ENCODE measurements around the gene EIF2A.
"Not testable (repeated sequence)": the region's sequence is repeated elsewhere in the genome, so short reads cannot be mapped to it uniquely, and the experiment has no call there.

The EIF2A gene

DNA sequence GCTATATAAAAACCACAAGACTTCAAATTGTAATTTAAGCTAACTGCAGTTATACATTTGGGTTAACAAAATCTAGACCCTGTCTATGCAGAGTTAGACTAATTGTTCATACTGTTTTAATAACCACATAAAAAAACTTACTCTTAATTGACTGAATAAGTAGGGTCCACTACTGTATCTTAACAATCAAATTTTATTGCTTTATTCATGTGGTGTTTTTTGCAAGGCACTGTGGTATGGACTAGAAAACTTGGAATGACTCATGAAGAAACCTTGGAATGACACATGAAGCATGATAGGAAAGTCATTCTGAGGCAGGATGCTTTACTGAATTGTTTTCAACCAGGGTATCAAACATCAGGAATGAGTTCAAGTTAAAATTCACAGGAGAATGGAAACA lies 2.5 kb upstream of the EIF2A start:
- no peak for DNase-seq

DNA sequence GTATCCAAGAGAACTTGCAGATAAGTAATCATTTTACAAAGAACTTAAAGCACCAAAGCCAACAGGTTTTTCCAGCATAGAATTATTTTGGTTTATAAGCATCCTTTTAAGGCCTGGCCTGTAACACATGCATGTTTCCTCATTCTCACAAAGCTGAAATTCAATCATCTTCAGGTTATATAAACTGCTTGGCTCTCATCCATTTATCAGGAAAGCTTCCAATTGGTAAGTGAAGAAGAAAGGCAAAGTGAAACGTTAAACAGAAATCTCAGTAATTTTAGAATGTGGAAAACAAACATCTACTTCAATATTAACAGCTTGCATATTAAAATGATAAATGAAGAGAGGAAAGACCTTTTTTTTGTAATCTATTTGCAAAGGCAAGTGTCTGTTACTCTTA lies 1.9 kb upstream of the EIF2A start:
- DNase-seq, result no peak

DNA sequence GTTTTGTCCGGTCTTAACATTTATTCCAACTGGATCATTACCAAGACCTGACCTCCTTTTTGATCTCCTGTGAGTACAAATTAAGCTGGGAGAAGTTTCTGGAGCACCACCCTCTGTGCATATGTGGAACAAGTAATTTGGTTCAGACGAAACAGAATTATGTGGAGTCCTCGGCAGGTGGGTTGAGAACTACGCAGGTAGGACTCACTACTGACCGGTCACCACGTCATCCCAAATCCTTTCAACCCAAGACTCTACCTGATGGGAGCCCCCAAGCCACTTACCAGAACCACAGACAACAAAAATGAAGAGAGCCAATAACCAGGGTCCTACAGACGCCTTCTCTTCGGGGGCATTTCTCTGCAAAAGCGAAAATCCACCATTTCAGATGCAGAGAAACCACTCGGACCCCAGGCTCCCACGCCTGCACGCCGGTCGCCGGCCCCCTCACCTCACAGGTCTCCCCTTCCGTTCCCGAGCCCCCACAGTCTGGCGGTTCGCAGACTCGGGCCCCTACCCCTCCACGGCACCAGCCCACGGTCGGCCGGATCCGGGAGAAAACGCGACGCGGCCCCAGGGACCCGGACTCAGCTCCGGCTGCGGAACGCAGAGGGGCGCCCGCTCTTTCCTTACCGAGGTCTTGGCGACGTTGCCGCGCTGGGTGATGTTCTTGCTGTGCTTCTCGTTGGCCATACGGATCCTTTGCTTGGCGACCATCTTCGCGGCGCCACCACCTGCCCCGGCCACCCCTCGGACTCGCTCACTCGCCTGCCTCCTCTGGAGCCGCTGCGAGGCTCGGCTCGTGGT lies 965 bp upstream of the EIF2A start:
- DNase-seq, result no peak

DNA sequence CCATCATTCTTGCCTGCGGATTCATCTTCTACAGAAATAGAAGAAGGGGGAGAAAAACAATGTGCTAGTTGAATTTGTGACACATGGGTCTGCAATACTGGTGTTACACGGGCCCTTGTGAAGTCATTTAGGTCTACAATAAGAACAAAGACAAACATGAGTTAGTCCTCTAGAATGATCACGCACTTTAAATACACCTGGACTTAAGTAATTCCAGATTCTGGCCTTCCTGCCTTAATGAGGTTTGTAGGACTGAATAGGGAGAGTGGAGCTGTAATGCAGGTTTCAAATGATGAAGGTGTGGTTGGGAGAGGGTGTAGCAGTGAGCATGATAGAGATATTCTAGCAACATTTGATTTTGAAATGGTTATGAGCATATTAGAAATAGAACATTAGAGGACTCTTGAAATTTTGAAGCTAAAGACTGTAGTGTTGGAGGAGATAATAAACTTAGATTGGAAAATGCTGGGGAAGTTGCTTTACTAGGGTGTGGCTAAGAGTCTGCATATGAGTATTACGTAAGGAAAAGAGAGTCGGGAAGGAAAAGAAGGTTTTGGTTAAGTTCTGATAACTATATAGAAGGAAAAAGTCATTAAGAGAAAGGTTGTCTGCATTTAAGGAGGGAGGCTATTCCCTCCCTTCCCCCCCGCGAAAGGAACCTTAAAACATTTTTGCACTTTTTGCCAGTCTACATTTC lies 606 bp downstream of the EIF2A start:
- no peak for DNase-seq

DNA sequence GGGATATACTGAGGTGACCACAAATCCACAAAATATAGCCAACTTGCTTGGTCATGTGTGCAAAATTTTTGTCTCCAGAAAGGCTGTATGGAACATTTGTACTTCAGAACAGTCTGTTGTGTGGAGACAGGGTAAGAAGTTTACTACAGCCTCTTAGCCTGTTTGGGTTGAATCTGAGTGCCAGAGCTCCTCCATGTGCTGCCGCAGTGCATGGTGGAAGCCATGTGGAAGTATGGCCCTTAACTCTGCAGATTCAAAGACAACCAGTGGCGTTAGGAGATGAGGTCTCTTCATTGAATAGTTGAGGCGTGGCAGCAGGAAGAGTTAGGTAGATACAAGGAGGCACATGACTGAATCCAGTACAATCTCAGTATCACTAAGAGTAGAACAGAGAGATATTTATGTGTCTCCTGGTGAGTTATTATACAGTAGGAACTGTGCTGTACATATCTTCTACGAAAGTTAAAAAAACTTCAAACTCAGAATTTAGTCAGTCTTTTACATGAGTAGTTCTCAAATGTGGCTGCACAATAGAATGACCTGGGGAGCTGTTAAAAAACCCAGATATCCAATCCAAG lies 9.4 kb downstream of the EIF2A start:
- DNase-seq, result no peak

DNA sequence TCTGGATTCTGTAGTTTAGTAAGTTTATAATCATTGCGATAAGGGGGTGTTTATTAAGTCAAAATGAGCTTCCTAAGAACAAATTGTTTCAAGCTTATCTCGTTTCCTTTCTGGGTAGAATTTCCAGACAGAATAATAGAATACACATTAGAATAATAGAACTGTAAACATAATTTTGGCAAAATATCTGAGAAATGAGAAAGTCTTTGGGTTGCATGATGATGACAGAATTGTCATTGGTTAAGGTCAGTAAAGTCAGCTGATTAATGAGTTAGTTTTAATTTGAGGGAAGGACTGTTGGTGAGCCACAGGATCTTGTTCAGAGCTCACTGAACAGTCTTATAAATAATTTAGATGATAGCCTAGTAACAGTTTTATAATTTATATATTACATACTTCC lies 10.2 kb downstream of the EIF2A start:
- no peak for DNase-seq

DNA sequence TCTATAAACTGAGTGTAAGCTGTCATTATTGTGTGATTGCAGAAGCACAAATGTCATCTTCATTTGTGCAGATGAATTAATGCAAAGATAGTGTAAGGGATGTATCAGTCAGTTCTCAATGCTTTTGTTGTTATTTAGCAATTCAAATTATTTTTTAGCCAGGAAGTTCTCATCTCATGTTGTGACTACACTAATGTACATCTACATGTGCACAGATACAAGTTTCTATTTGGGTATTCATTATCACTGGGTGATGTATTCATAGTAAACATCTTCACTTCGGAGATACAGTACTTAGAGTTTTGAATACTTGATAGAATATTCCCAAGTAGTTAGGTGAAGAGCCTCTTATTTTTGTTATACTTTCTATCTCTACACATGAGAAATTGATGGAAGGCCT lies 11.1 kb downstream of the EIF2A start:
- DNase-seq, result no peak

DNA sequence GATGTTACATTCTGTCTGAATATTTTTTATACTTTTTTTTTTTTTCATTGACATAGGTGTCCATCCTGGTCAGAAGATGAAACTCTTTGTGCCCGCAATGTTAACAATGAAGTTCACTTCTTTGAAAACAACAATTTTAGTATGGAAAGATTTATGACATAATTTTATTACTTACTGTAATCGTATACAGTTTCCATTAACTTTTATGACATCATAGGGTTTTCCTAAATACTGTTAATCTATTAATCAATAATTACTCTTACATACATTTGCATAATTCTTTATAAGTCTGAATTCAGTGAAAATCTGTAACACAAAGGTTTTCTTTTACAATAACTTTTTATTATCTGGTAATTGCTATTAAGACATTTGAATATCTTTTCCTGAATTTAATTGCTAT lies 17.7 kb downstream of the EIF2A start:
- no peak for DNase-seq

DNA sequence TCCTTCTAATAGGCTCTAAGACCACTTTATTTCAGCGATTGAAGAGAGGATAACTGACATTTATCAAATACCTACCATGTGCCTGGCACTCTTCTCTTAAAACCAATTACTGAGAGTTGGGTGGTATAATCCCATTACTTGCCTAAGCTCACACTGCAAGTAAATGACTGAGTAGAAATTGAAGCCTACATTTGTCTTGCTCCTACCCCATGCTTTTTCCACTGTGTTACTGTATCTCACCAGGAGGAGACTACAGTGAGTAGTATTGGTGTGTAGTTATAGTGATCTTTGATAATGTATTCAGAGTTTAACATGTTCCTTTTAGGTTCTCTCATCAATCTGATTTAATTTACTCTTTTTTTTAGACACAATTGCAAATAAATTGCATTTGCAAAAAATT lies 20.7 kb downstream of the EIF2A start:
- no peak for DNase-seq

DNA sequence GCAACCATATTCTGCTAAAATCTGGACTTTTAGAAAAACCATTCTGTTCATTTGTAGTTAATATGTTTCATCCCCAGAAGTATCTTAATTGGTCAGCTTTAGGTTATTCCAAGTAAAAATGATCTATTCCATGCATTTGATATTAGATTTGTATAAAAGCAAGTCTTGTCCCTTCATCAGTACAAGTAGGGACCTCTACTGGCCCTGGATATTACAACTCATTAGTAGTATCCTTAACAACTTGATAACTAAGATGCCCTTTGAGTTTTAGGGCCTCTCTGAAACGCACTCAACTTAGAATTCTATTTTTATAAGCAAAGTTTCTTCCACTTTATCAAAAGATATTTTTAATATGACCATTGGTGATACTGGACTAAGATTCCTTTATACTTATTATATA lies 31.3 kb downstream of the EIF2A start:
- DNase-seq, result no peak

DNA sequence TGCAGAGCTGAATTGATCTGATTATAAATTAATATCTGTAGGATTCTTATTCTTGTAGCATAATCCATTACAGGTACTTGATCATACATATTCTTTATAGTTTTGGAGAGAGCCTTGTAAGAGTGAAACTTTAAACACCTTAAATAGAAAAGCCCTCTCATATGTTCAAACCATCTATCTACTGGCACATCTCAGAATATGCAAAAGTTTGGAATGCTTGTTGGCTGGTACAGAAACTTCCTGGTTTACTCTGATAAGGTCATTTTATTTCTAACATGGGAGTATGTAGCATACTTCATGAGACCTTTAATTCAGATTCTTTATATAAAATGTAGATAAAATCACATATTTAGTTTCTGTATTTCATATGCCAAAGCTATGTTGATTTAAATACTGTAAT lies 34.6 kb downstream of the EIF2A start:
- DNase-seq, result no peak

DNA sequence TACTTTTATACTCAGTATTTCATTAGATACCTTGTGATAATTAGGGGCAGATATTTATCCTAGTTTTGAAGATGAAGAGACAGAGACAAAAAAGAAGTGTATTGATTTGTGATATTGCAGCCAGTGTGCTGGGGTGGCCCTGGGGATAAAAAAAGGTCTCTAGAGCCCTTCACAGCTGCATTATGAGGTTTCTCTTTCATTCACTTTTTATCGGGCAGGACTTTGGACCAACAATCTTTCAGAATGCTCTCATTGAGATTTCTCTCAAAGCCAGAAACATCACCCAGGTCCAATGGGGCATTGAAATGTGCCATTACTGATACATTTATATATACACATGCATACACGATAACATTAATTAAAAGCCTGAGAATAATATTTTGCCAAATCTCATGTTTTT lies 36.0 kb downstream of the EIF2A start:
- no peak for DNase-seq

DNA sequence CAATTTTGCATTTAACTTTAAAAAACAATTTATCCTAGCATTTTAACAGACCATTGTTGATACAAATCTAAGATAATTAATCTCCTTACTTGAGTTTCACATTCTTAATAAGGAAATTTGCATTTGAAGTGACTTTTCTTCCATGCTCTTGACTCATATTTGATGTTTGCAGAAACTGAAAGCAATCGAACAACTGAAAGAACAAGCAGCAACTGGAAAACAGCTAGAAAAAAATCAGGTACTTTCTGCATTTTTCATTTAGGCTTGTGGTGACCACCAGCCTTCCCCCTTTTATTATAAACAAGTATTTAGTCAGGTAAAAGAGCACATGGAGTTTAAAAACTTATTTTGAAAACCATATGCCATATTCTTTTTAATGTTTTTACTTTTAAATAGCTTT lies 36.4 kb downstream of the EIF2A start:
- DNase-seq, result no peak

DNA sequence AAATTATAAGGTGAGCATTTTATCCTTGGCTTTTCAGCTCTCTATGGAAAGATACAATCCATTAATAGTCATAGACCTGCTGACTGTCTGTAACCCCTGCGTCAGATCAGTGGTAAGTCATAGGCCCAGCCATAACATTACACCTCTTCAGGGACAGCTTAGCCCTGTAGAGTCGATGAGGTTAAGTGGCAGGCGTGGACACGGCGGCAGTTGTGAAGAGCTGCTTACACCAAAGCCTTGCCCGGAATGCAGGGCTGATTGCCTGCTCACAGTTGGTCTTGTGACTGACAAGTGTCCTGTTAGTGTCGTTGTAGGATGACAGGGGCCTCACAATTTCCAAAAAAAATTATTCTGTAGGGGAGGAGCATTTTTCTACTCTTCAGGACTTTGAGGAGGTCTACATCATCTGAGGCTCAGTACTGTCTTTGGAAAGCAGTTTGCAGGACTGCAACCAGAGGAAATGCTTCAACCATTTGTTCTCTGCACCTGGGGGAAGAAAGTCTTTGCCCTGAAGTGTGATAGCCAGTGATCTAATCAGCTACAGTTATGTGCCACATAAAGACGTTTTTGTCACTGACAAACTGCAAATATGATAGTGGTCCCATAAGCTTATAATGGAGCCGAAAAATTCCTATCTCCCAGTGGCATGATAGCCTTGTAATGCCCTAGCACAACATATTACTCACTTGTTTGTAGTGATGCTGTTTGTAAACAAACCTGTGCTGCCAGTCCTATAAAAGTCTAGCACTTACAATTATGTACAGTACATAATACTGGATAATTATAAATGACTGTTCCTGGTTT lies 41.6 kb downstream of the EIF2A start:
- no peak for DNase-seq

DNA sequence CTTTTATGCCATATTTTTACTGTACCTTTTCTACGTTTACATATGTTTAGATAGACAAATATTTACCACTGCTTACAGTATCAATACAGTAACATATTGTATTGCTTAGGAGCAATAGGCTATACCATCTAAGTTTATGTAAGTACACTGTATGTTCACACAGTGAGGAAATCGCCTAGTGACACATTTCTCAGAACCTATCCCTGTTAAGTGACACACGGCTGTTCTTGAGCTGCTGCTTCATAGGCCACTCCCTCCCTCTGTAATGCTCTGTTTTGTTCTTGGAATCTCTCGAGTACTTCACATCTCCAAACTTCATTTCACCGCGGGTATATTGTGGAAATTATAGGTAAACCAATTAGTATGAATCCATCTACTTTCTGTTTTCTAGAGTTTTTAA lies 43.2 kb downstream of the EIF2A start:
- DNase-seq, result no peak

DNA sequence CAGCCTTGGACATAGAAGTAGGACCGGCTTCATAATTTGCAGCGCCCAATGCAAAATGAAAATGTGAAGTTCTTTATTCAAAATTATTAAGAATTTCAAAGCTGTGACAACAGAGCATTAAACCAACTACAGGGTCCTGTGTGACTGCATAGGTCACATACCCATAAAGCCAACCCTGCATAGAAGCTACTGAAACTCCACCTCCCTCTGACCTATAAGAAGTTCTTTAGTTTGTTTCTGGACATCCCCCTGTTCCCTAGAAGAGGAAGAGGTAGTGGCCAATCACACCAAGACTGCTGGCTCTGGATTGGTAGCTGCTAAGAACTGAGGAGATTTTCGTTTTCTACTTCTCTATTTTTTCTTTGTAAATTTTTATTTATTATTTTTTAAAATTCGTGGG lies 47.6 kb downstream of the EIF2A start:
- no peak for DNase-seq

DNA sequence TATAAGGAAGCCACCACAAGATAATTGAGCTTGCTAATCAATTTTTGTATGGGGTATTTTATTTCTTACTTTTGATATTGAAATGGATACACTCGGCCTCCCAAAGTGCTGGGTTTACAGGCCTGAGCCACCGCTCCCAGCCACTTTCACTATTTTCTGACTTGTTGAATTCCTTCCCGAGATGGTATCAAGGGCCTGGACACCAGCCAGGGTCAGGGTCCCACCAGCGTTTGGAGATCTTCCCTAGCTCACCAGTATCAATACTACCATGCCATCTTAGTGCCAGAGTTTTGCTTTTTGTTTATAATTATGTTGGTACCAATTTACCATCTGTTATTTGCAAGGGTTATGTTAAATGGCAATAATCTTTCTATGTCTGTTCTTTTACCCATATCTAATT lies 51.1 kb downstream of the EIF2A start:
- DNase-seq, result no peak

DNA sequence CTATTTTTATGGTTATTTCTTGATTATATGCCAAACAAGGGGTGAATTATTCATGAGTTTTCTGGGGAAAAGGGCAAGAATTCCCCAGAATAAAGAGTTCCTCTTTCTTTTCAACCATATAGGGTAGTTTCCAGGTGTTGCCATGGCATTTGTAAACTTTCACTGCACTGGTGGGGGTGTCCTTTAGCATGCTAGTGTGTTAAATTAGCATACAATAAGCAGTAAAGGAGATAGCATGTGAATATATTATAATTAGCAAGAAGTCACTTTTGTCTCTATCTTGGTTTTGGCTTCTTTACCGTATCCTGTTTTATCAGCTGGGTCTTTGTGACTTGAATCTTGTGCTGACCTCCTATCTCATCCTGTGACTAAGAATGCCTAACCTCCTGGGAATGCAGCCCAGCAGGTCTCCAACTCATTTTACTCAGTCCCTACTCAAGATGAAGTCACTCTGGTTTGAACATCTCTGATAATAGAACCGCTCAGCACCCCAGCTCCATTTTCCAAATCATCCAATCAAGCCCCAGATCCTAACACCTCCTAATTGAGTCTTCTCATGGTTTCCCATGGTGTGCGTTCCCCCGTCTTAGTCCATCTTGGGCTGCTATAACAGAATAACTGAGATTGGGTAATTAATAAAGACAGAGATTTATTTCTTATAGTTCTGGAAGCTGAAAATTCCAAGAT lies 53.2 kb downstream of the EIF2A start:
- no peak for DNase-seq

DNA sequence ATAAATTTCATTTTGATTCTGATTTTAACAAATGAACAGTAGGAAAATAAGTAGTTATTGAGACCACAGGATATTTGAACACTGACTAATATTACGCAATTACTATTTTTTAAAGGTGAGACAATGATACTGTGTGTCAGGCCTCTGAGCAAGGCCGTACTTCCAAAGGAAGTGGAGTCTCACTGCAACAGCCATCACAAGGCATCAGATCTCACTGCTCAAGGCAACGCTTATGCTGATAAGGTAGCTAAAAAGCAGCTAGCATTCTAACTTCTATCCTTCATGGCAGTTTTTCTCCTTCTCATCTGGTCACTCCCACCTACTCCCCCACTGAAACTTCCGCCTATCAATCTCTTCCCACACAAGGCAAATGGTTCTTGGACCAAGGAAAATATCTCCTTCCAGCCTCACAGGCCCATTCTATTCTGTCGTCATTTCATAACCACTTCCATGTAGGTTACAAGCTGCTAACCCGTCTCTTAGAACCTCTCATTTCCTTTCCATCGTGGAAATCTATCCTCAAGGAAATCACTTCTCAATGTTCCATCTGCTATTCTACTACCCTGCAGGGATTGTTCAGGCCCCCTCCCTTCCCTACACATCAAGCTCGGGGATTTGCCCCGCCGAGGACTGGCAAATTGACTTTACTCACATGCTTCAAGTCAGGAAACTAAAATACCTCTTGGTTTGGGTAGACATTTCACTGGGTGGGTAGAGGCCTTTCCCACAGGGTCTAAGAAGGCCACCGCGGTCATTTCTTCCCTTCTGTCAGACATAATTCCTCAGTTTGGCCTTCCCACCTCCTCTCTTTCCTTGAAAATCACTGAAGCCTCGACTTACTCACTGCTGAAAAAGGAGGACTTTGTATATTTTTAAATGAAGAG lies 54.3 kb downstream of the EIF2A start:
- DNase-seq, result not testable (repeated sequence)

DNA sequence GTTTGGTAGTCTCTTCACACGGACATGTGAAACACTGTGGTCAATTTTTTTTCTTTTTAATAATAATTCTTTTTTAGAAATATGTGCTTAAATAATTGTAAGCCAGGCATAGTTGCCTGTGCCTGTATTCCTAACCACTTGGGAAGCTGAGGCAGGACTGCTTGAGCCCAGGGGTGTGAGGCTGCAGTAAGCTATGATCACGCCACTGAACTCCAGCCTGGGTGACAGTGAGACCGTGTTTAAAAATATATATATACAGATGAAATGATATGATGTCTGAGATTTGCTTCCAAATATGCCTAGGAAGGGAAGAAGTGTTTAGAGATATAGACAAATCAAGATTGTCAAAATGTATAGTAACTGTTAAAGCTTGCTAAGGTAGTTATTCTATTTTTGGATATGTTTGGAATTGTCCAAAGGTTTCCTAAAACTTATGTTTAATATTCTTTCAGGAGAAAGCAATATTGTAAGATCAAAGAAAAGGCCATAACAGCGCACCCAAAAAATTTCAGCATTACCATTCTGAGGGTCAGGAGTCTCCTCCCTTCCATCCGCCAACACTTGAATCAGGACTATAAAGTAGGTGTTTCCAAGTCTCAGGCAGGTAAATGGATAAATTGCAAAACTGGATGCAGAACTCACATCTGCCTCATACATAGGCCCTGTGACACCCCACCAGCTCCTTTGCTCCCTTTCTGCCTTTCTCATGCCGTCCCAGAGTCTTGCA lies 56.0 kb downstream of the EIF2A start:
- DNase-seq, result no peak

Measured in NCI-H524 treated with DMSO at 0.1 percent for 48 hours (cell line).